ENCODE measurements around the gene CYP2F1.
"Not testable (repeated sequence)": the region's sequence is repeated elsewhere in the genome, so short reads cannot be mapped to it uniquely, and the experiment has no call there.

The CYP2F1 gene

DNA sequence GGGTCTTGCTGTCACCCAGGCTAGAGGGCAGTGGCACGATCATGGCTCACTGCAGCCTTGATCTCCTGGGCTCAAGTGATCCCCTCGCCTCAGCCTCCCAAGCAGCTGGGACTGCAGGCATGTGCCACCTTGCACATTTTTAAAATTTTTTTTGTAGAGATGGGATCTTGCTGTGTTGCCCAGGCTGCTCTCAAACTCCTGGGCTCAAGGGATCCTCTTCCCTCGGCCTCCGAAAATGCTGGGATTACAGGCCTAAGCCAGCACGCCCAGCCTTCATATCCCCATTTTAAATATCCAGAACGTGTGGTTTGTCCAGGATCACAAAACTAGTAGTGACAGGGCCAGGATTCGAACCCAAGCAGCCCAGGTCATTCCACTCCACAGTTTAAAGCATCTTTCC, 13.1 kb downstream of the CYP2F1 start:
- not testable (repeated sequence) for DNase-seq

- peak; percentile 3 for DNase-seq
Observed at GRCh38 chr19:41127801-41128300, 13.6 kb downstream of the CYP2F1 start.

DNA sequence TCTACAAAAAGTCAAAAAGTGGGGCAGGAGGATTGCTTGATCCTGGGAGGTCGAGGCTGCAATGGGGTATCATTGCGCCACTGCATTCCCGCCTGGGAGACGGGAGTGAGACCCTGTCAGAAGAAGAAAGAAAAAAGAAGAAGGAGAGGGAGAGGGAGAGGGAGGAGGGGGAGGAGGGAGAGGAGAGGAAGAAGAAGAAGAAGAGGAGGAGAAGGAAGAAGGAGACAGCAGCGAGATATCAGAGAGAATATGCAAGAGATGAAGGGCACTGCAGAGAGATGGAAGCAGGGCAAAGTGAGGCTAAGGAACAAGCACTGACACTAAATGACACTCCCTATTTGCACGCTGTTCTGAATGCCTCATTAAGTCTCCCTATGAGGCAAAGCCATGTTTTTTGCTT, 14.5 kb downstream of the CYP2F1 start:
- no peak for DNase-seq

- no peak for DNase-seq
Observed at GRCh38 chr19:41131186-41131585, 17.0 kb downstream of the CYP2F1 start.

DNA sequence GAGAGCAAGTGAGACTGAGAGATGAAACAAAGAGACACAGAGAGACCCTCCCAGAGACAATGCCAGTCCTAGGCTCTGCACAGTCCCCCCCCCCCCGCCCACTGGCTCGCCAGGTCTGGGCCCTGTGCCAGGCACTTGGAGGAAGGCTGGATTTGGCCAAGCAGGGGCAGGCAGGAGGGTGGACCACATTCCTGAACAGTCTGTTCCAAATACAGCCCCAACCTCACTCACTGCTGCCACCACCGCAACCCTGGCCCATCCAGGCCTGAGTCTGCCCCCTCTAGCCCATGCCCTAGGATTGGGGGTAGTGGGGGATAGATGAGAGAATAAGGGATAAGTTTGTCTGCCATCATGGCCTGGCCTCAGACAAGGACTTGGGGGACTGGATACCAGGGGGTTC, 19.0 kb downstream of the CYP2F1 start:
- no peak for DNase-seq

GRCh38 chr19:41134616-41135015, 20.4 kb downstream of the CYP2F1 start:
- no peak for DNase-seq

DNA sequence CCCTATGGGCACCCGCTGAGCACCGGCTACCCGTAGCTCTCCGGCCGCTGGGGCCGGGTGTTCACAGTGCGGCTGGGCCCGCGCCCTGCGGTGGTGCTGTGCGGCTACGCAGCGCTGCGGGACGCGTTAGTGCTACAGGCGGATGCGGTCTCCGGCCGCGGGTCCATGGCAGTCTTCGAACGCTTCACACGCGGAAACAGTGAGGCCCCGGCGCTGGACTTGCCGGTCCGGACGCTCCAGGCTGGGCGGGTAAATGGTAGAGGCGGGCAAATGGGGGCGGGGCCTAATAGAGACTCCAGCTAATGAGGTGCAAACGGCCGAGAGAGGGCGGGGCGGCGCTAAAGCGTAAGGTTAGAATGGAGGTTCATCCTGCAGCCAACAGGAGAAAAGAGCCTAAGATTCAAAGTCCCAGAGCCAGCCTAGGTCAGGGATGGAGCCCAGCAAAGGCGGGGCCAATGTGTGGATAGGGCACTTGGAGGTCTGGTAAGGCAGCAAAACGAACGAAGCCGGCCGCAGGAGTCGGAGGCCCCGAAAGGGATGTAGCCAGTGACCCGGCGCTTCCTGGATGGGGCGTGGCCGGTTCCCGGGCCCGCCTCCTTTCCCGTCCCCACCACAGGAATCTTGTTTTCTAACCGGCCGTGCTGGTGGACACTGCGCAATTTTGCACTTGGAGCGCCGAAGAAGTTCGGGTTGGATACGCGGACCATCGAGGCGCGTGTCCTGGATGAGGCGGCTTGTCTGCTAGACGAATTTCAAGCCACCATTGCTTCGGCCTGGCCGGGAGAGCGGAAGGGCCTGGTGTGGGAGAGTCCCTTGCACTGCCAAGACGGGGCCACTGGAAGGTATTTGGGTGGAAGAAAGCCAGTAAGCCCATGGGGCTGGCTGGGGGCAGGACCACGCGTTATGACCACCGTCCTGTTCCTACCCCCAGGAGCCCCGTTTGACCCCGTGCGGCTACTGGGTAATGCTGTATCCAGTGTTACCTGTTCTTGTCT, 21.5 kb downstream of the CYP2F1 start:
- DNase-seq, result not testable (repeated sequence)

- DNase-seq, result no peak
Observed at GRCh38 chr19:41136636-41137455, 22.6 kb downstream of the CYP2F1 start.

DNA sequence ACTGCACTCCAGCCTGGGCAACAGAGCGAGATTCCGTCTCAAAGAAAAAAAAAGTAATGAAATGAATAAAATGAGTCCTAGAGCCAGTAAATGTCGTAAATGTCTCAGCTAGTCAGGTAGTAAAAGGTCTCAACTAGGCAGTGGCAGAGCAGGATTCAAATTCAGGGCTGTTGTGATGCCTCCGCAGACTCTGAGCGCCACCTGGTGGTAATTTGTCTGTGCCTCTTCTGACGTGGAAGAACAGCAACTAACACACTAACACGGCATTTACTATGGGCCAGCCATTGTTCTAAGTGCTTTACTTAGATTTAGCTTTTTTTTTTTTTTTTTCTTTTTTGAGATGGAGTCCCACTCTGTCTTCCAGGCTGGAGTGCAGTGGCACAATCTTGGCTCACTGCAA, 30.2 kb downstream of the CYP2F1 start:
- DNase-seq, result peak; percentile 56

- no peak for DNase-seq
Observed at GRCh38 chr19:41149831-41150230, 35.6 kb downstream of the CYP2F1 start.

DNA sequence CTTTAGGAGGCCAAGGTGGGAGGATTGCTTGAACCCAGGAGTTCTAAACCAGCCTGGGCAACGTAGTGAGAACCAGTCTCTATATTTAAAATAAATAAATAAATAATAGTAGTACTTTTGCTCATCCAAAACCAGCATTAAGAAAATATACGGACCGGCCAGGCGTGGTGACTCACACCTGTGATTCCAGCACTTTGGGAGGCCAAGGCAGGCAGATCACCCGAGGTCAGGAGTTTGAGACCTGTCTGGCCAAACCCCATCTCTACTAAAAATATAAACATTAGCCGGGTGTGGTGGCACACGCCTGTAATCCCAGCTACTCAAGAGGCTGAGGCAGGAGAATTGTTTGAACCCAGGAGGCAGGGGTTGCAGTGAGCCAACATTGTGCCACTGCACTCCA, 36.8 kb downstream of the CYP2F1 start:
- DNase-seq, result not testable (repeated sequence)

DNA sequence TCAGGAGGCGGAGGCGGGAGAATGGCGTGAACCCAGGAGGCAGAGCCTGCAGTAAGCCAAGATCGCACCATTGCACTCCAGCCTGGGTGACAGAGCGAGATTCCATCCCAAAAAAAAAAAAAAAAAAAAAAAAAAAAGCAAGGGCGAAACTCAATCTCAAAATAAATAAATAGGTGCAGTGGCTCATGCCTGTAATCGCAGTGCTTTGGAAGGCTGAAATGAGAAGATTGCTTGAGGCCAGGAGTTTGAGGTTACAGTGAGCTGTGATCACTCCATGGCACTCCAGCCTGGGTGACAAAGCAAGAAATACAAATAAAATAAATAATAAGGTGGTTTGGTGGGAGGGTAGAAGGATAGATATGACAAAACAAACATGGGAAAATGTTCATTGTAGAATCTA, 39.8 kb downstream of the CYP2F1 start:
- DNase-seq, result no peak

- no peak for DNase-seq
Observed at GRCh38 chr19:41156207-41156606, 42.0 kb downstream of the CYP2F1 start.

DNA sequence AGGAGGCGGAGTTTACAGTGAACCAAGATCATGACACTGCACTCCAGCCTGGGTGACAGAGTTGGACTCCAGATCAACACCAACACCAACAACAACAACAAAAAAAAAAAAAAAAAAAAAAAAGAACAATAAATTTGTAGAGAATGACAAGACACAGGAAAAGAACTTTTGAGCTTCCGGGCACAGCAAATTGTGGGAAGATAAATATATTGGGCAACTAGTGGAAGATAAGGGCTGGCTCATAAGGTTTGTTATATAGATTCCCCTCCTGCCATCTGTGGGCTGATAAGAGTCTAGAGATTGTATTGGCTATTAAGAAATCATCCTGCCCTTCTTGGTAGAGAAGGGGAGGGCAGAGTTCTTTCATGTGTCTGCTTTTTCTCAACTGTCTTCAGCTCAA, 45.6 kb downstream of the CYP2F1 start:
- DNase-seq, result no peak

- no peak for DNase-seq
Observed at GRCh38 chr19:41161903-41162302, 47.7 kb downstream of the CYP2F1 start.

DNA sequence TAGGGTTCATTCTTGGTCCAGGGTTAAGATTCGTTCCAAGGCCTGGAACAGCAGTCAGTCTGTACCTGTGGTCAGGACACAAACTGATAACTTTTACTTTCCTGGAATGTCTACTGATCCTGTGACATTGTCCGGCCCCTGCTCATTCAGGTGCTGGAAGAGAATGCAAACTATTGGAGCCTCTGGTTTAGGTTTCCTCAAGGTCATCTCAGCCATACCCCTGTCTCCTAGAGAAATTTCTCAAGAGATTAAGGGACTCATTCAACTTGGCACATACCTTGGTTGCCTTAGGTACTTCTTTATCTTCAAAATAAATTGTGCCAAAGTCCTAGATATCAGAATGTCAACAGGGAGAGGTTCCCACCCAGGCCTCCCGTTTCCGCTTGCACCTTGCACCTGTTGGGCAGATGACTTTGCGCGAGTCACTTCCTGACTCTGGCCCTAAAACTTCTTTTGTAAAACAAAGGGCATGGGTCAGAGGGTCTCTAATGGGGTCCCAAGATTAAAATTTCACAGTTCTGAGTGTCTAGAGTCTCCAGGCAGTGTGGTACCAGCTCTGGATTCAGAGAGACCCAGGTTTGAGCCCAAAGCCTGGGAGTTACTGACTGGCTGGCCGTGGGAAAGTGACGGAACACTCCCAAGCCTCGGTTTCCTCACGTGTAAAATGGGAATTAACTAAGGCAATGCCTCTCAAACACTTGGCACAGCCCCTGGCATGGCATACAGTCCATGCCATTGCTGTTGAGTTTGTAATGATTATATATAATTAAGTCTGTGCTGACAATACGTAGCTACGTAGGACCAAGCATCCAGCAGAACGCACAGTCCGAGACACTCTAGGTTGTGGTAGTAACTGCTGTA, 52.9 kb downstream of the CYP2F1 start:
- DNase-seq, result no peak

- no peak for DNase-seq
Observed at GRCh38 chr19:41172297-41173164, 58.3 kb downstream of the CYP2F1 start.

- DNase-seq, result no peak
Observed at GRCh38 chr19:41174297-41174928, 60.2 kb downstream of the CYP2F1 start.

DNA sequence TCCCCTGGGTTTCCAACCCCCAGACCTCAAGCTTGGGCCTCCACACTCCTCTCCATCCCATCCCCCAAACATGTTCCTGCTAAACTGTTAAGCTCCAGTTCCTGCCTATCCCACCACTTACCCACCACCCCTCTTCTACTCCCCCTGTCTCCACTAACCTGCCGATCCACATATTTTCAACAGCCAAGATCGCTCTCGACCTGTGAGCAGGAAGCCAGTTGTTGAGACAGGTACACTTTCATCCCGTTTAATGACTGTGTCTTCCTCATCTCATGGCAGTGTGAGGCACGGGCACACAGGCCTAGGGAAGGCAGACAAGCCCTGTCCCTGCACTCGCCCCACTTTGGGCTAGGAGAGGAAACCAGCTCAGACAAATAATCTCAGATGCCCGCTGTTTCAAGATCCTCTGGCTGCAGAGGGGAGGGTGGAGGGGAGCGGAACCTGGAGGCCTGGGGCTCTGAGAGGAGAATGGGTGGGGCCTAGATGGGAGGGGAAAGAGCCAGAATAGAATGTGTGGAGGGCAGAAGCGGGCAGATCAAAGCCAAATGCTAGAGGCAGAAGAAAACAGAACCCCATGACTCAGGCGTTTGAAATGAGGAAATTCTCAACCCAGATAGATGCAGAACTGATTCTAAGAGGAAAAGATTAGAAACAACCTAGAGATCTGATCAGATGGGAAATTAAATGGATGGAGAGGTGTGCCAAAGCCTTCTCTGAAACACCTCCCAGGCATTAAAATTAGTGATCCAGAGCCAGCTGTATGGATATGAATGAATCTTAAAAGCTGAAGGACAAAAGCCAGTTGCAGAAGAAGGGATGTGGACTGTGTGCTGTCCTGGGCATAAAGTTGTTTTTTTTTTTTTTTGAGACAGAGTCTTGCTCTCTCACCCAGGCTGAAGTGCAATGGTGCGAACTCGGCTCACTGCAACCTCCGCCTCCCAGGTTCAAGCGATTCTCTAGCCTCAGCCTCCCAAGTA, 61.9 kb downstream of the CYP2F1 start:
- no peak for DNase-seq

Measured in NCI-H2029 treated with DMSO at 0.1 percent for 48 hours (cell line).